HepG2 (cell line): Measurements from ENCODE around the gene IFNAR1. TPM values are rescaled to one million over a fixed set of nuclear protein-coding genes. Genes with fewer than 3 reads are reported as not detected.
A peak's percentile ranks its signal among the peaks of the same experiment; 100 is the strongest.

Experiments
- CBX5 ChIP-seq: sonication (generic); formaldehyde crosslinking; IDR thresholded peaks from 2 replicates; pipeline ENCODE4 v1.4.0; 2020; ENCODE audit warnings: missing genetic modification reagents, borderline replicate concordance
- KLF6 ChIP-seq: IDR thresholded peaks from 2 replicates; pipeline ENCODE4 v1.8.0; 2016; ENCODE audit warnings: missing biosample characterization, missing genetic modification reagents
- NCOA2 ChIP-seq: sonication (generic); formaldehyde crosslinking; IDR thresholded peaks from 2 replicates; pipeline ENCODE4 v1.8.0; 2022; ENCODE audit warnings: inconsistent platforms
- NFKBIZ ChIP-seq: IDR thresholded peaks from 2 replicates; pipeline ENCODE4 v1.6.1; 2018; ENCODE audit warnings: missing genetic modification reagents, missing compliant biosample characterization
- SNAI1 ChIP-seq: sonication (generic); formaldehyde crosslinking; IDR thresholded peaks from 2 replicates; pipeline ENCODE4 v1.5.0; 2020; ENCODE audit warnings: mild to moderate bottlenecking, missing genetic modification reagents, borderline replicate concordance
- SOX13 ChIP-seq, 3 experiments: fragments of 450-650 bp in 1 of 3; sonication (generic) in 1 of 3; formaldehyde crosslinking in 1 of 3; IDR thresholded peaks in 2 of 3; conservative IDR thresholded peaks in 1 of 3; 2 replicates each; pipeline versions ENCODE4 v1.5.0 to v1.6.1; 2016 to 2020; ENCODE audit warnings: antibody characterized with exemption in 1 of 3, mild to moderate bottlenecking in 1 of 3, missing compliant biosample characterization in 1 of 3, missing genetic modification reagents in 1 of 3, moderate library complexity in 1 of 3
- TBL1XR1 ChIP-seq: fragments of 150-350 bp; IDR thresholded peaks from 2 replicates; pipeline ENCODE4 v1.6.1; 2014; ENCODE audit warnings: borderline replicate concordance, low read length; ENCODE audit not compliant: partially characterized antibody
- YEATS4 ChIP-seq: sonication (generic); formaldehyde crosslinking; IDR thresholded peaks from 2 replicates; pipeline ENCODE4 v1.4.0; 2020; ENCODE audit warnings: missing genetic modification reagents, borderline replicate concordance
- ZFP36 ChIP-seq: fragments of 150-350 bp; IDR thresholded peaks from 2 replicates; pipeline ENCODE4 v1.6.1; 2018; ENCODE audit warnings: borderline replicate concordance, low read length, low read depth; ENCODE audit not compliant: partially characterized antibody
- ZFP36L2 ChIP-seq: sonication (generic); formaldehyde crosslinking; IDR thresholded peaks from 2 replicates; pipeline ENCODE4 v1.4.0; 2020; ENCODE audit warnings: missing genetic modification reagents
- ZFX ChIP-seq: sonication (generic); formaldehyde crosslinking; IDR thresholded peaks from 2 replicates; pipeline ENCODE4 v1.4.0; 2020; ENCODE audit warnings: mild to moderate bottlenecking, low read depth, missing genetic modification reagents, moderate library complexity
- ZNF343 ChIP-seq: sonication (generic); formaldehyde crosslinking; IDR thresholded peaks from 2 replicates; pipeline ENCODE4 v1.4.0; 2020; ENCODE audit warnings: mild to moderate bottlenecking, missing genetic modification reagents
- ZNF569 ChIP-seq: sonication (generic); formaldehyde crosslinking; IDR thresholded peaks from 2 replicates; pipeline ENCODE4 v1.5.0; 2020; ENCODE audit warnings: mild to moderate bottlenecking, missing genetic modification reagents, moderate library complexity, borderline replicate concordance
- ZNF75D ChIP-seq: sonication (generic); formaldehyde crosslinking; IDR thresholded peaks from 2 replicates; pipeline ENCODE4 v1.8.1; 2023; ENCODE audit warnings: missing genetic modification reagents, mild to moderate bottlenecking, borderline replicate concordance
- ZSCAN21 ChIP-seq: sonication (generic); formaldehyde crosslinking; IDR thresholded peaks from 2 replicates; pipeline ENCODE4 v1.8.0; 2022; ENCODE audit warnings: mild to moderate bottlenecking, missing genetic modification reagents, moderate library complexity, borderline replicate concordance
- ZSCAN25 ChIP-seq: sonication (generic); formaldehyde crosslinking; IDR thresholded peaks from 2 replicates; pipeline ENCODE4 v1.8.0; 2022; ENCODE audit warnings: mild to moderate bottlenecking, missing genetic modification reagents
- polyA plus RNA-seq, 8 experiments: library from polyadenylated mRNA; depleted of rRNA in 3 of 8; stranded (reverse) in 7 of 8; unstranded in 1 of 8; fragments of >200 nt; fragmentation: Illumina TruSeq in 4 of 8; extraction: Trizol in 4 of 8; gene quantifications; 2 replicates each; pipeline versions ENCODE4 v1.2.1 to v1.2.3, GENCODE V29; 2011 to 2016; ENCODE audit warnings: low read depth in 4 of 8, missing spikeins in 1 of 8, mixed read lengths in 1 of 8; ENCODE audit not compliant: insufficient read depth in 1 of 8
- total RNA-seq, 5 experiments: library from RNA; depleted of rRNA; stranded (reverse); fragments of >200 nt; fragmentation: Illumina TruSeq; extraction: Trizol; gene quantifications; 2 replicates each; pipeline ENCODE4 v1.2.3, GENCODE V29; 2016; ENCODE audit warnings: low read depth in 1 of 5
- TF ChIP-seq, protein P1 (sequence below): sonication (generic); formaldehyde crosslinking; IDR thresholded peaks from 2 replicates; pipeline ENCODE4 v1.5.1; 2020; ENCODE audit warnings: missing genetic modification reagents, mild to moderate bottlenecking, borderline replicate concordance
- TF ChIP-seq, protein P2 (sequence below): sonication (generic); formaldehyde crosslinking; IDR thresholded peaks from 2 replicates; pipeline ENCODE4 v1.4.0; 2020; ENCODE audit warnings: missing genetic modification reagents
- TF ChIP-seq, protein P3 (sequence below): IDR thresholded peaks from 2 replicates; pipeline ENCODE4 v1.6.1; 2016; ENCODE audit warnings: missing compliant biosample characterization, missing genetic modification reagents, borderline replicate concordance
- TF ChIP-seq, protein P4 (sequence below): IDR thresholded peaks from 2 replicates; pipeline ENCODE4 v1.6.1; 2016; ENCODE audit warnings: missing genetic modification reagents, missing compliant biosample characterization
- TF ChIP-seq, protein P5 (sequence below): fragments of 450-650 bp; IDR thresholded peaks from 2 replicates; pipeline ENCODE4 v1.6.1; 2016

IFNAR1 gene
- total and polyA plus RNA-seq, 2 of the 13 experiments (the other 11 are each of a cell fraction or from before 2014, with no cell fraction given): 6.7 to 9.3 TPM

DNA sequence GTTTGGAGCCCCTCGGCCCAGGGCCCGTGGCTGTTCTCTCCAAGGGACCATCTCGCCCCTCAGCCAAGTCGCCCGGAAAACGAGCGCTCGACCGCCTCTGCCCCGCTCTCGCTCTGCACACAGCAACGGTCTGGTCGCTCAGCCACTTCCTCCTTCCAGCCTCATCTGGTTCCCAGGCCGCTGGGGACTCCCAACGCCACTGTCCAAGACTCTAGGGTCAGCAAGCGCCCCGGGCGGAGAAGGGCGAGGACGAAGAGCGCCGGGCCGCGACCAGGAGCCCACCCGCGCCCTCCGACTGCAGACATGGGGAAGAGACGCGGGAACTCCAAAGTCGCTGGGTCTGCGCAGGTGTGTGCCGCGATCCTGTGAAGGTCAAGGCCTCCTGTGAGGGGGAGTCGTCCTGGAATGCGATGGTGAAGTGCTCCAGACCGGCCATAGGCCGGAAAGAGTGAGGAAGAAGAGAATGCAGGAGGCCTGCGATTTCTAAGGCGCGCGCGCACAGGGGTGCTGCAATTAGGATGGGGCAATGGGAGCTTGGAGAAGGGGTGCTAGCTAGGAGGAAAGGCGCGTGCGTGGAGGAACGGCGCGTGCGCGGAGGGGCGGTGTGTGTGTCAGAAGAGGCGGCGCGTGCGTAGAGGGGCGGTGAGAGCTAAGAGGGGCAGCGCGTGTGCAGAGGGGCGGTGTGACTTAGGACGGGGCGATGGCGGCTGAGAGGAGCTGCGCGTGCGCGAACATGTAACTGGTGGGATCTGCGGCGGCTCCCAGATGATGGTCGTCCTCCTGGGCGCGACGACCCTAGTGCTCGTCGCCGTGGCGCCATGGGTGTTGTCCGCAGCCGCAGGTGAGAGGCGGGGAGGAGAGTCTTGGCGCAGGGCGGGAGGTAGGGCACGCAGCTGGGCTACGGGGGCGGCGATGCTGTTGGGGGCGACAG lies at the start of gene IFNAR1 (continued):
- TF ChIP-seq YEATS4 (CRISPR knock-in tag): peak; percentile 80
- TF ChIP-seq, protein P1, sequence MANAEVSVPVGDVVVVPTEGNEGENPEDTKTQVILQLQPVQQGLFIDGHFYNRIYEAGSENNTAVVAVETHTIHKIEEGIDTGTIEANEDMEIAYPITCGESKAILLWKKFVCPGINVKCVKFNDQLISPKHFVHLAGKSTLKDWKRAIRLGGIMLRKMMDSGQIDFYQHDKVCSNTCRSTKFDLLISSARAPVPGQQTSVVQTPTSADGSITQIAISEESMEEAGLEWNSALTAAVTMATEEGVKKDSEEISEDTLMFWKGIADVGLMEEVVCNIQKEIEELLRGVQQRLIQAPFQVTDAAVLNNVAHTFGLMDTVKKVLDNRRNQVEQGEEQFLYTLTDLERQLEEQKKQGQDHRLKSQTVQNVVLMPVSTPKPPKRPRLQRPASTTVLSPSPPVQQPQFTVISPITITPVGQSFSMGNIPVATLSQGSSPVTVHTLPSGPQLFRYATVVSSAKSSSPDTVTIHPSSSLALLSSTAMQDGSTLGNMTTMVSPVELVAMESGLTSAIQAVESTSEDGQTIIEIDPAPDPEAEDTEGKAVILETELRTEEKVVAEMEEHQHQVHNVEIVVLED (CRISPR knock-in tag): peak; percentile 71; the same call in 1 of the 2 replicates
- TF ChIP-seq ZFP36: no peak
- no peak for TF ChIP-seq ZNF569 (CRISPR knock-in tag)
- TF ChIP-seq NCOA2 (CRISPR knock-in tag): peak; percentile 31; the same call in 1 of the 2 replicates
- TF ChIP-seq SOX13 (IDR thresholded peaks at IDR 0.05): peak; percentile 26; the same call in 1 of the 2 replicates
- peak in 1 of 2 experiments; percentile 31; a peak in 2 of 4 replicates for TF ChIP-seq SOX13 (CRISPR knock-in tag; conservative IDR thresholded peaks at IDR 0.05 in 1 of 2, IDR thresholded peaks at IDR 0.05 in 1 of 2)
- TF ChIP-seq ZFX (CRISPR knock-in tag): peak; percentile 94
- TF ChIP-seq, protein P2, sequence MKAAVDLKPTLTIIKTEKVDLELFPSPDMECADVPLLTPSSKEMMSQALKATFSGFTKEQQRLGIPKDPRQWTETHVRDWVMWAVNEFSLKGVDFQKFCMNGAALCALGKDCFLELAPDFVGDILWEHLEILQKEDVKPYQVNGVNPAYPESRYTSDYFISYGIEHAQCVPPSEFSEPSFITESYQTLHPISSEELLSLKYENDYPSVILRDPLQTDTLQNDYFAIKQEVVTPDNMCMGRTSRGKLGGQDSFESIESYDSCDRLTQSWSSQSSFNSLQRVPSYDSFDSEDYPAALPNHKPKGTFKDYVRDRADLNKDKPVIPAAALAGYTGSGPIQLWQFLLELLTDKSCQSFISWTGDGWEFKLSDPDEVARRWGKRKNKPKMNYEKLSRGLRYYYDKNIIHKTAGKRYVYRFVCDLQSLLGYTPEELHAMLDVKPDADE: no peak
- TF ChIP-seq NFKBIZ (CRISPR knock-in tag): 0 out of 2 replicates have a peak, but pooled peaks have one; percentile 23
- TF ChIP-seq CBX5 (CRISPR knock-in tag): peak; percentile 14; the same call in 1 of the 2 replicates
- TF ChIP-seq, protein P3, sequence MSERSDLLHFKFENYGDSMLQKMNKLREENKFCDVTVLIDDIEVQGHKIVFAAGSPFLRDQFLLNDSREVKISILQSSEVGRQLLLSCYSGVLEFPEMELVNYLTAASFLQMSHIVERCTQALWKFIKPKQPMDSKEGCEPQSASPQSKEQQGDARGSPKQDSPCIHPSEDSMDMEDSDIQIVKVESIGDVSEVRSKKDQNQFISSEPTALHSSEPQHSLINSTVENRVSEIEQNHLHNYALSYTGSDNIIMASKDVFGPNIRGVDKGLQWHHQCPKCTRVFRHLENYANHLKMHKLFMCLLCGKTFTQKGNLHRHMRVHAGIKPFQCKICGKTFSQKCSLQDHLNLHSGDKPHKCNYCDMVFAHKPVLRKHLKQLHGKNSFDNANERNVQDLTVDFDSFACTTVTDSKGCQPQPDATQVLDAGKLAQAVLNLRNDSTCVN (CRISPR knock-in tag): peak; percentile 22; the same call in 1 of the 2 replicates
- TF ChIP-seq ZFP36L2 (CRISPR knock-in tag): no peak
- peak; percentile 14 for TF ChIP-seq TBL1XR1
- peak; percentile 44; the same call in 1 of the 2 replicates for TF ChIP-seq KLF6 (CRISPR knock-in tag)
- peak; percentile 23; the same call in 1 of the 2 replicates for TF ChIP-seq ZSCAN21 (CRISPR knock-in tag)
- peak; percentile 96 for TF ChIP-seq ZSCAN25 (CRISPR knock-in tag)
- TF ChIP-seq ZNF75D: no peak
- peak; percentile 56; the same call in 1 of the 2 replicates for TF ChIP-seq ZNF343 (CRISPR knock-in tag)
- TF ChIP-seq SNAI1 (CRISPR knock-in tag): peak; percentile 92; the same call in 1 of the 2 replicates
- TF ChIP-seq, protein P4, sequence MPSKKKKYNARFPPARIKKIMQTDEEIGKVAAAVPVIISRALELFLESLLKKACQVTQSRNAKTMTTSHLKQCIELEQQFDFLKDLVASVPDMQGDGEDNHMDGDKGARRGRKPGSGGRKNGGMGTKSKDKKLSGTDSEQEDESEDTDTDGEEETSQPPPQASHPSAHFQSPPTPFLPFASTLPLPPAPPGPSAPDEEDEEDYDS: peak; percentile 65; the same call in 1 of the 2 replicates
- TF ChIP-seq, protein P5, sequence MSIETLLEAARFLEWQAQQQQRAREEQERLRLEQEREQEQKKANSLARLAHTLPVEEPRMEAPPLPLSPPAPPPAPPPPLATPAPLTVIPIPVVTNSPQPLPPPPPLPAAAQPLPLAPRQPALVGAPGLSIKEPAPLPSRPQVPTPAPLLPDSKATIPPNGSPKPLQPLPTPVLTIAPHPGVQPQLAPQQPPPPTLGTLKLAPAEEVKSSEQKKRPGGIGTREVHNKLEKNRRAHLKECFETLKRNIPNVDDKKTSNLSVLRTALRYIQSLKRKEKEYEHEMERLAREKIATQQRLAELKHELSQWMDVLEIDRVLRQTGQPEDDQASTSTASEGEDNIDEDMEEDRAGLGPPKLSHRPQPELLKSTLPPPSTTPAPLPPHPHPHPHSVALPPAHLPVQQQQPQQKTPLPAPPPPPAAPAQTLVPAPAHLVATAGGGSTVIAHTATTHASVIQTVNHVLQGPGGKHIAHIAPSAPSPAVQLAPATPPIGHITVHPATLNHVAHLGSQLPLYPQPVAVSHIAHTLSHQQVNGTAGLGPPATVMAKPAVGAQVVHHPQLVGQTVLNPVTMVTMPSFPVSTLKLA: peak; percentile 14; the same call in 1 of the 2 replicates
